RWPE1 (cell line): ENCODE measurements around the gene HK3.
A peak's percentile ranks its signal among the peaks of the same experiment; 100 is the strongest.

Experiments
- CTCF ChIA-PET: fragments of 350-600 bp; sonication (Branson Sonifier 250); formaldehyde crosslinking; extraction: SDS; loops from one replicate; lab custom pipeline; 2021; lab: Yijun Ruan, JAX
- POLR2A ChIA-PET: fragments of 400-600 bp; formaldehyde crosslinking; extraction: SDS; loops from one replicate; lab custom pipeline; 2020; ENCODE audit warnings: antibody characterized with exemption; ENCODE audit not compliant: low non-redundant PET; lab: Yijun Ruan, JAX
- DNase-seq: peaks from one replicate; pipeline ENCODE4 v3.0.0; 2012; ENCODE audit warnings: low spot score
- H3K27ac ChIP-seq: fragments of 450-650 bp; 2 replicates; pipeline ENCODE4 v1.5.1; 2017
- CTCF ChIP-seq: fragments of 450-650 bp; conservative IDR thresholded peaks from 2 replicates; pipeline ENCODE4 v1.5.1; 2017; ENCODE audit warnings: low read depth, mild to moderate bottlenecking

Gene HK3

DNA sequence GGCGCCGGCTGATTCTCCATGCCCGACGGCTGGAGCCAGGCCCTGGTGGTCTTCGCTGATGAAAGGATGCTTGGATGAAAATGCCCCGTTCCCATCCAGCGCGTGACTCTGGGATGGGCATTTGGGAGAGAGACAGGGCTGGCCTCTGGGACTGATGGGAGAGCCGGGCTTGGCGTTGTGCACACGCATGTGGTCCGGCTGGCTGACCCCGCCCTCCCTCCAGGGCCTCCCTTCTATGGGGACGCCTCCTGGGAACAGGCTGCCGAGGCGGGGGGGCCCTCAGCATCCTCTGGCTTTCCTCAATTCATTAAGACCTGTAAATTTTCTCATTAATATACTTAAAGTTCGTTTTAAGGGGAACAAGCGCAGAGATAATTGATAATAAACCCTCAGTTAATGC is 52.0 kb downstream of the HK3 start:
- ChIA-PET CTCF (interaction anchor here (0.6 kb wide), 1 partner anchor 544 kb away, joined by 3 read pairs; no protein-coding TSS in a partner anchor), POLR2A (no interaction called here)
- no peak for TF ChIP-seq CTCF

DNA sequence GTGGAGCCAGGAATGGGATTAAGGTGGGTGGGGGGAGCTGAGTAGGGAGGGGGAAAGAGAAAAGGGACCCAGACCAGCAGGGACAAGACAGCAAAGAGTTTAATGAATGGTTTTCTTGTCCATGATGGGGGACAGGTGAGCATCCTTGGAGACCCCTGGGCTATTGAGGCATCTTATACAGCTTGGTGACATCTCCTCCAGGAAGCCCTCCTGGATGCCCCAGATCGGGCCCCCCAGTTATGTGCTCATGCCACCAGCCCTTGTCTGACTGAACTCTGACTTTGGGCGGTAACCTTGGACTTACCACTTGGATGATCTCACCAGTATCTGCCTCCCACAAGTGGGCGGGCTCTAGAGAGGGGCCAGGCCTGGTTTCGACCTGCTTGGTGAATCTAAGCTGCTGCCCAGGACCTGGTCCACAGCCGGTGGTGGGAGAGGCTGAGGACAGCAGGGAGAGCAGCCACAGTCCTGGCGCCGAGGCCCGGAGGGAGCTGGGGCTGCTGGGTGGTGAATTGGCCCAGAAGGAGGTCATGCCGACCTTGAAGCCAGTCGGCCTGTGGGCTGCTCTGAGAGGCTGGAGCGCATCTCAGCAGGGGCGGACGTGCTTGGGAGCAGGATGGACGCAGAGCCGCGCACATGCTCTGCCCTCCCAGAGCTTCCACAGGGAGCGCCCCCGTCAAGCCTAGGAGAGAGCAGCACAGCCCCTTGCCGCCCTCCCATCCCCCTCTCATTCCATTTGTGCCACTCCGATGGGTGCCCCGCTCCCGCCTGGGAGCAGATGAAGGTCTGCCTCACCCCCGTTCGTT is 52.6 kb downstream of the HK3 start:
- no peak for DNase-seq
- CTCF ChIA-PET, result interaction anchor here (0.5 to 2.0 kb wide), 5 partner anchors 27 to 544 kb away, joined by 3 to 5 read pairs (median 3); no protein-coding TSS in a partner anchor
- POLR2A ChIA-PET, result no interaction called here
- no peak overlapping the region for H3K27ac ChIP-seq
- TF ChIP-seq CTCF, result no peak

More for the DNA sequence above, 52.0 kb downstream of the HK3 start:
- no peak for DNase-seq
- H3K27ac ChIP-seq, result no peak overlapping the region

DNA sequence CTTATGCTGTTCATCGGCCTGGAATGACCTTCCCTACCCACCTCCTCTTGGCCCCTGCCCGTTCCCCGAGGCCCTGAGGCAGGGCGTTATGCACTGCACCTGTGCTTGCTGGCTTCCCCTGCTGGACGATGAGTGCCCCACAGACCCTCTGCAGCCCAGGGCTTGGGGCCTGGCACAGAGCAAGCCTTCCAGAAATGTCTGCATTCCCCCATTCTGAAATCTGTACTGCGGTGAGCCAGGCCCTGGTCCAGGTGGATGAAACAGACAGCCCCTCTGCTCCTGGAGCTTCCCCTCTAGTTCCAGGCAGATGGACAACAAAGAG is 53.8 kb downstream of the HK3 start:
- ChIA-PET POLR2A (no interaction called here), CTCF (interaction anchor here (0.6 to 2.0 kb wide), 4 partner anchors 21 to 185 kb away, joined by 3 to 5 read pairs (median 4); no protein-coding TSS in a partner anchor)
- TF ChIP-seq CTCF, result no peak
- H3K27ac ChIP-seq, result peak overlapping the region; percentile 54
- DNase-seq, result no peak

DNA sequence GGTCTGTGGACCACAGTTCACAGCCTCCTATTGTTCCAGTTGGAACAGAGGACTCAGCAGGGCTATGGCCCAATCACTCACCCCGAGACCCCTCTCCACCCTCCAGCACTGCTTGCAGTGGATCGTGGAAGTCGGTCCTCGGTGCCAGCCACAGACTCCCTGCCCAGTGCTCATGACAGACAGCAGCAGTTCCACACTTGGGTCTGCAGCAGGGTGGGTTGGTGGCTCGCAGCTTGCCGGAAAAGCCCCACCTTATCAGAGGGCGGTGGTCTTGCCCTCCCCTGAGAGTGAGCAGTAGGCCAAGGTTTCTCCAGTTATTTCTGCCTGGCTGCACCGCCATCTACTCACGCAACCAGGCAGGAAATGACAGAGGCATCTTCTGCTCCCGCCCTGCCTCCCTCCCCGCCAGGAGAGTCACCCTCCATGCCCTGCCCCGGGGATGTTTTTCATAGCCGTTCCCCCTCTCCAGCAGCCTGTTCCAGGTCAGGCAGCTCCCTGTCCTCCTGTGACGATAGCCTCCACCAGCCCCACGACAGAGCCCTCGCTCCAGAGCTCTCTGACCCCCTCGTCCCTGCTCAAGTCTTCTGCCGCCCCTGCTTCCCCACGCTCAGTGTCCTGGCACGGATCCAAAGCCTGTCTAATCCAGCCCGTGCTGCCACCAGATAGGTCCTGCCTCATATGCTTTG is 54.3 kb downstream of the HK3 start:
- ChIA-PET CTCF (interaction anchor here (0.6 to 2.0 kb wide), 3 partner anchors 26 to 184 kb away, joined by 3 to 5 read pairs (median 4); no protein-coding TSS in a partner anchor), POLR2A (no interaction called here)
- no peak for TF ChIP-seq CTCF
- peak; percentile 85 for DNase-seq
- peak overlapping the region; percentile 54 for H3K27ac ChIP-seq

DNA sequence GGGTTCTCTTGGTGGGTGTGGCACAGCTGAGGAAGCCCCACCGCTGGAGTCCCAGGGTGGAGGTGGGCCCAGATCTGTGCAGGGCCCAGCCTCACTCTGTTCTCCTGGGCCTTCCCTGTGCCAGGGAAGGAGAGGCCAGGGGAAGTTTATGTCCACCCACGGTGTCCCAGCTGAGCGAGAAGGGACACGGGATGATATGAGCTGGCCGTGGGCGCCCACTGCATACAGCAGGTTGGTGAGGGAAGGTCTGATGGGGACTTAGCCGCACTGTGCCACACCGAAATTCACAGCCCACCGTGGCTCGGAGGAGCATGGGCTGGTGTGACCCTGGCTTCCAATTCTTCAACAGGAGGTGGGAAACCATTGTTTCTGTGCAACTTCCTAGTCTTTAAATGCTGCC is 54.9 kb downstream of the HK3 start:
- TF ChIP-seq CTCF, result no peak
- no peak for DNase-seq
- H3K27ac ChIP-seq, result peak overlapping the region; percentile 54
- CTCF ChIA-PET, result interaction anchor here (2.0 kb wide), 1 partner anchor 184 kb away, joined by 5 read pairs; no protein-coding TSS in a partner anchor
- POLR2A ChIA-PET, result no interaction called here

DNA sequence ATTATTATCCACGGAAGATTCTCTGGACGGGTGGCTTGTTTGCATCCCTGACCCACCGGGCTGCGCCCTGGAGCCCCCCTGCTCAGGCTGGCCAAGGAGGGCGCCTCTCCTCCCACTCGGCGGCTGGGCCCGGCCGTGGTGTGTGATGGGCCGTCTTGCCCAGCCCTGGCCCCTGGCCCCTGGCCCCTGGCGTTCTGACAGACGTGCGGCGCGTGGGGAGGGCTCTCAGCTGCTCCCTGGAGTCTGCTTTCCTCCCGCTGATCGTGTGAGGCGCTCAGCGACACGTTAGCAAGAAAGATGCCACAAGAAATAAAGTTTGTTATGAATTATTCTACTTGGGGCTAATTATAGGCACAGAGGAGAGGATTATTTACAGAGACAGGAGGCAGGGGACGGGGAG is 55.5 kb downstream of the HK3 start:
- CTCF ChIA-PET, result no interaction called here
- no peak for DNase-seq
- POLR2A ChIA-PET, result no interaction called here
- H3K27ac ChIP-seq, result peak overlapping the region; percentile 54; the same call in 1 of the 2 replicates
- TF ChIP-seq CTCF, result no peak
